LNCaP clone FGC (cell line): Measurements from ENCODE around the gene MEIS1.

Experiments used
- DNase-seq: peaks from one replicate; pipeline ENCODE4 v3.0.0-alpha.2; 2011; ENCODE audit warnings: low read depth
- H3K4me3 ChIP-seq: 2 replicates; pipeline ENCODE4 v1.5.1; 2011; ENCODE audit warnings: mild to moderate bottlenecking, low read depth, low read length, control low read depth
- CTCF ChIP-seq: IDR thresholded peaks from 2 replicates; pipeline ENCODE4 v1.5.1; 2012; ENCODE audit warnings: mild to moderate bottlenecking; ENCODE audit not compliant: control insufficient read depth, insufficient read depth; ENCODE audit errors: extremely low read depth

The MEIS1 gene

GRCh38 chr2:66569974-66570373 is 135.0 kb downstream of the MEIS1 start:
- no peak overlapping the region for H3K4me3 ChIP-seq
- no peak for DNase-seq
- TF ChIP-seq CTCF: no peak

GRCh38 chr2:66570471-66570870 is 135.5 kb downstream of the MEIS1 start:
- no peak for TF ChIP-seq CTCF
- no peak overlapping the region for H3K4me3 ChIP-seq
- DNase-seq: no peak

- DNase-seq: no peak
- no peak for TF ChIP-seq CTCF
- H3K4me3 ChIP-seq: no peak overlapping the region
Observed at GRCh38 chr2:66571918-66572317, 137.0 kb downstream of the MEIS1 start.

GRCh38 chr2:66572391-66572790 is 137.5 kb downstream of the MEIS1 start:
- no peak for TF ChIP-seq CTCF
- H3K4me3 ChIP-seq: no peak overlapping the region
- no peak for DNase-seq

- H3K4me3 ChIP-seq: no peak overlapping the region
- TF ChIP-seq CTCF: no peak
- no peak for DNase-seq
Observed at GRCh38 chr2:66573416-66573815, 138.5 kb downstream of the MEIS1 start.

- no peak overlapping the region for H3K4me3 ChIP-seq
- DNase-seq: no peak
Observed at GRCh38 chr2:66573821-66574233, 138.9 kb downstream of the MEIS1 start.

More at GRCh38 chr2:66573821-66574233, 138.9 kb downstream of the MEIS1 start:
- no peak for TF ChIP-seq CTCF
